Effector memory CD8-positive, alpha-beta T cell (primary cell): ENCODE results near the gene KIF2A.

Source experiments
- ATAC-seq: fragments of 150-1000 bp; cut with Tn5 transposase; replicated peaks from 2 replicates; pipeline ENCODE4 v1.10.0; 2021; ENCODE audit warnings: mild to moderate bottlenecking, moderate library complexity
- DNase-seq, 3 experiments: peaks; one replicate each; pipeline ENCODE4 v3.0.0; 2021
- H3K27ac Mint-ChIP-seq, 2 donors: one replicate each; pipeline ENCODE4 v1.8.0; 2022; ENCODE audit warnings: mild to moderate bottlenecking in 2 of 2, mixed read lengths in 2 of 2, moderate library complexity in 2 of 2
- H3K27me3 Mint-ChIP-seq, 2 donors: one replicate each; pipeline ENCODE4 v1.8.0; 2022; ENCODE audit warnings: mixed read lengths in 2 of 2
- H3K36me3 Mint-ChIP-seq: one replicate; pipeline ENCODE4 v1.8.0; 2022; ENCODE audit warnings: mild to moderate bottlenecking, moderate library complexity, mixed read lengths; ENCODE audit not compliant: insufficient read depth
- H3K4me1 Mint-ChIP-seq, 2 donors: one replicate each; pipeline ENCODE4 v1.8.0; 2022; ENCODE audit warnings: low read depth in 2 of 2, mixed read lengths in 2 of 2
- H3K4me3 Mint-ChIP-seq, 2 donors: one replicate each; pipeline ENCODE4 v1.8.0; 2022; ENCODE audit warnings: mild to moderate bottlenecking in 2 of 2, mixed read lengths in 2 of 2, moderate library complexity in 2 of 2
- H3K9me3 Mint-ChIP-seq, 2 donors: one replicate each; pipeline ENCODE4 v1.8.0; 2022; ENCODE audit warnings: mixed read lengths in 2 of 2

The KIF2A gene

DNA sequence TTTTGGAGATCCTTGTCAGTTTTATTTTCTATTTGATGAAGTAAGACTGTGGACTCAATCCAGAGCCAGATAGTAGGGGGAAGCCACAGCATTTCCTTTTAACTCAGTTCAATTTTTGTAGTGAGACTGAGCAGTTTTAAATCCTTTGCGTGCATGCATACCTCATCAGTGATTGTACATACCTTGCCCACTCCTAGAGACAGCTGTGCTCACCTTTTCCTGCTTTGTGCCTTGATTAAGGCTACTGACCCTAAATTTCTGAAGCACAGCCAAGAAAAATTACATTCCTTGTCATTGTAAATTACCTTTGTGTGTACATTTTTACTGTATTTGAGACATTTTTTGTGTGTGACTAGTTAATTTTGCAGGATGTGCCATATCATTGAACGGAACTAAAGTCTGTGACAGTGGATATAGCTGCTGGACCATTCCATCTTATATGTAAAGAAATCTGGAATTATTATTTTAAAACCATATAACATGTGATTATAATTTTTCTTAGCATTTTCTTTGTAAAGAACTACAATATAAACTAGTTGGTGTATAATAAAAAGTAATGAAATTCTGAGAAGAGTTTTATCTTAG is 79.9 kb downstream of the KIF2A start:
- no peaks in the 10 kb centered on the region for H3K9me3 Mint-ChIP-seq
- no peaks in the 10 kb centered on the region for H3K27me3 Mint-ChIP-seq
- H3K4me3 Mint-ChIP-seq, result no peak overlapping the region
- peaks cover 0 to 5% of the 10 kb centered on the region in 2 donors for H3K4me1 Mint-ChIP-seq
- peaks cover 87% of the 10 kb centered on the region for H3K36me3 Mint-ChIP-seq
- DNase-seq (no peak), ATAC-seq (no peak)
- H3K27ac Mint-ChIP-seq, result no peak overlapping the region

DNA sequence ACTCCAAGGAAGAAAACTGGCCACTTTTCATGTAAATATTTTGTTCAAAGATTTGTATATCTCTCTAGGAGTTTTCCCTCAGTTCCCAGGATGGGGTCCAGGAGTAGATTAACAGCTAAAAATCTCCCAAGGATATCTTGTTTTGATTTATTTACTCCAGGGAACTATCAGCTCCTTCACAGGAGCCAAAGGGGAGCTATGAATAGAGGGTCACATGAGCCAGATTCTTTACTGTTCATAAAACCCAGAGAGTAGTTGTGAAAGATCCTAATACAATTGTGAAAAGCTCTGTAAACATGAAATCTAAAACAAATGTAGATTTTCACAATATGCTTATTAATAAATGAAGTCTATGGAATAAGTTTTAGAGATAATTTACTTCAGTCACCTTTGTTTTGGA is 80.8 kb downstream of the KIF2A start:
- ATAC-seq, result no peak
- no peak for DNase-seq
- Mint-ChIP-seq H3K27ac (peak overlapping the region in 1 of 2 donors; percentile 81), H3K4me3 (no peak overlapping the region), H3K27me3 (no peaks in the 10 kb centered on the region), H3K9me3 (no peaks in the 10 kb centered on the region), H3K36me3 (peaks cover 77% of the 10 kb centered on the region), H3K4me1 (peaks cover 0 to 5% of the 10 kb centered on the region in 2 donors)

DNA sequence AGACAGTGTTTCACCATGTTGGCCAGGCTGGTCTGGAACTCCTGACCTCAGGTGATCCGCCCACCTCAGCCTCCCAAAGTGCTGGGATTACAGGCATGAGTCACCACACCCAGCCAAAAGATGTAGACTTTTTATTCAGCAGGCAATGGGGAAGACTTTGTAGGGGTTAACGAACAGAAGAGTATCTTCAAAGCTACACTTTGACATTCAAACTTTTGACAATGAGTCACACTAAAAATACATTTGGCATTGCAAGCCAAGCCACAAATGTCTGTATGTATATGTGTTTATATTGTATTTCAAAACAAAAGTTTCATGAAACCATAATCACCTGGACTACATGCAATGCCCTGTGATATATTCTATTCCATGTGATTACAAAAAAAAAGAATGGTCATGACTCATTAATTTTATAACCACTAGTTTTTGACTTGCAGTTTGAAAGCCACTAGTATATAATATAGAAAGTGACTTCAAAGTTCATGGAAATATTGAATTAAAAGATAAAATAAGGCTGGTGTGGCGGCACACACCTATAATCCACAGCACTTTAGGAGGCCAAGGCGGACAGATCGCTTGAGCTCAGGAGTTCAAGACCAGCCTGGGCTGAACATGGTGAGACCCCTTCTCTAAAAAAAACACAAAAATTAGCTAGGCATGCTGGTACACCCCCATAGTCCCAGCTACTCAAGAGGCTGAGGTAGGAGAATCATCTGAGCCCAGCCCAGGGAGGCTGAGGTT is 89.4 kb downstream of the KIF2A start:
- H3K27ac Mint-ChIP-seq, result peak overlapping the region; percentile 25 to 65
- no peaks in the 10 kb centered on the region for H3K27me3 Mint-ChIP-seq
- no peak overlapping the region for H3K4me3 Mint-ChIP-seq
- no peak for DNase-seq
- no peak for ATAC-seq
- peaks cover 52% of the 10 kb centered on the region for H3K36me3 Mint-ChIP-seq
- H3K4me1 Mint-ChIP-seq, result peaks cover 2 to 15% of the 10 kb centered on the region in 2 donors
- no peaks in the 10 kb centered on the region for H3K9me3 Mint-ChIP-seq

DNA sequence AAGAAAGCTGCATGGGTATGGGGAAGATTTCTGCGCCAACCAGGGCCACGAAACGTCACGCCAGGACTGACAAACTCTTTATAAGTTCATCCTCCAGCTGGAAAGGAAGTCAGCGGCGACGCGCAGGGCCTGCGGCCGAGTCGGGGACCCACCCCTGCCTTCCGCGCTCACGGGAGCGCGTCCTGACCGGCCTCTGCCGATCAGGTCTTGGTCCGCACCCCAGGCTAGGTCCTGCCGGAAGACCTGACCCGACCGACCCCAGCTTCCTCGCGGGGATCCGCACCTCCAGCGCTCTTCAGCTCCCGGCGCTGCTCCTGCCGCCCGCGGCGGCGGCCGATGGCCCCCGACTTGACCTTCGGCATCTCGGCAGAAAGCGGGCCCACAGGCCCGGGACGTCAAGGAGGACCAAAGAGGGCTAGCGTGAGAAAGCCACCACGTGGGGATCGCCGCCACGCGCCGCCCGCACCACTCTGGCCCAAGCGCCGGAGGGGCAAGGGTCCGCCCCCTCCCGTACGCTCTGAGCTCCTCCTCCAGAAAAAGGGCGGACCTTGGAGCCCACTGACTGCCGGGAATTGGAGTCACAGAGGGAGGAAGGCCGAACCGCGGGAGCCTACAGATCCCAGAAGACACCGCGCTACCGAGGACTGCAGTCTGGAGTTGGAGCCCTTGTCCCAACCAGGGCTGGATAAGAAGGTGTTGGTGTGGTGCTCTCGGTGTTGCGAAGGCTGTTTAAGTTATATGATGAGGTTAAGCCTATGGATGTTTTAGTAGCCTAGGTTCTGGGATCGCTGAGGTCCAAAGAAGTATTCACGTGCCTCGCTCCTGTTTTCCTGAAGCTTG is 97.6 kb downstream of the KIF2A start, which contains the start of gene DIMT1:
Gene DIMT1 (minus strand): TSS at position 495 of the 840 bp plus-strand sequence. CDS start 133 bp downstream, at position 362.
- DNase-seq, result peak; percentile 91 to 93 (median 91)
- Mint-ChIP-seq H3K27ac (peak within 1 kb of the TSS; percentile 95 to 96), H3K36me3 (peaks cover 39% of the 10 kb centered on the region), H3K4me1 (peaks cover 21 to 22% of the 10 kb centered on the region in 2 donors), H3K9me3 (no peaks in the 10 kb centered on the region), H3K27me3 (no peaks in the 10 kb centered on the region), H3K4me3 (peak within 1 kb of the TSS; percentile 96 to 98)
- peak; percentile 95 for ATAC-seq

DNA sequence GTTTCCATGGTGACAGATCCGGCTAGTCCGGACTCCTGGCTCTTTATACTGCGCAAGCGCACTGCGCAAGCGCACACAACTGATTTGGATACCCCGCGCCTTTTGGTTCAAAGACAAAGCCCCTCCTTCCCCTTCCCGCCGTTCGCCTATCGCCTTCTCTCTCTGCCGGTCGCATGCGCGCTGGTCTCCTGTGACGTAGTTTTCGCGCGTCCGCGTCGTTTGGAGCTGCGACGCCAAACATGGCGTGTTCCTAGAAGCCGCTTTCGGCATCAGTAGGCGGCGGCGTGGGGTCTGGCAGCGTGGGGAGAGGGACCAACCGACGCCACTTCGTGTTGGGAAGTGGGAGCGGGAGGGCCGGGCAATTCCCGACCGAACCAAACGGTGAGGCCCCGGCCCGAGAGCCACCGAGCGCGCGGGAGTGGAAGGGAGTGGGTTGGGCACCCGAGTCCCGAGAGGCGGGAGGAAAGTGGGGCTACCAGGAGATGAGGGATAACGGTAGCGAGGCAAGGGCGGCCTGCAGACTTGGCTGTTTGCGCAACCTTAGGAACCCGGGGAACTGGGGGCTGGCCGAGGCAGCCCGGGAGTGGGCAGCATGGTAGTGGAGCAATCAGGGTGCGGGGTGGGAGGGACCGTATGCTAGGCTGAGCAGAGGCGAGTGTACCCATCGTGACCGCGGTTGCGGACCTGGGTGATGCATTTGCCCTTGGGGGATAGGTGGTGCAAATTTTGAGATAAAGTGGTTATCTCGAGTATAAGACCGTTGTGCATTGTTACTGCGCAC is 106.7 kb downstream of the KIF2A start, which contains the start of gene IPO11:
Gene IPO11 (plus strand): TSS at position 215 of the 781 bp plus-strand sequence. CDS start 24,517 bp downstream, outside the sequence.
- no peaks in the 10 kb centered on the region for H3K27me3 Mint-ChIP-seq
- ATAC-seq (peak; percentile 91), DNase-seq (peak; percentile 99)
- H3K4me1 Mint-ChIP-seq, result peaks cover 8 to 13% of the 10 kb centered on the region in 2 donors
- peak within 1 kb of the TSS; percentile 96 for H3K27ac Mint-ChIP-seq
- H3K4me3 Mint-ChIP-seq, result peak within 1 kb of the TSS; percentile 82 to 95
- no peaks in the 10 kb centered on the region for H3K9me3 Mint-ChIP-seq
- peaks cover 15% of the 10 kb centered on the region for H3K36me3 Mint-ChIP-seq

DNA sequence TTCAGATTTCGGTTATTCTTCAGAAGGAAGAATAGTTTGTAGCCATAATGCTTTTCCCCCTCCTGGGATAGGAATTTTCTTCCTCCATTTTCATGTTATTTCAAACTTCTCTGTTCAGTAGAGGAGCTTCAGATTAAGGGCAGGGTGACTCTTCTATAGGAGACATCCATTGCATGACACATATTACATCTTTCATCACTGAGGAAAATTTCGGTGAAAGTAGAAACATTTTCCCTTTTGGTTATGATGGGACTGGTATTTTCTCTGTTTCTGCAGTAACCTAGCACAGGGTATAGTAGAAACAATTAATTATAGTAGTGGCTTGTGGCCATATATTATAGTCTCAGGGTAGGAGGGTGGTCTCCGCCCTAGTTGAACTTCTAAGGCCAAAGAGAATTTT is 107.7 kb downstream of the KIF2A start:
- Mint-ChIP-seq H3K36me3 (peaks cover 19% of the 10 kb centered on the region), H3K27me3 (no peaks in the 10 kb centered on the region), H3K4me1 (peaks cover 8 to 19% of the 10 kb centered on the region in 2 donors), H3K4me3 (peak overlapping the region; percentile 82 to 95), H3K9me3 (no peaks in the 10 kb centered on the region), H3K27ac (peak overlapping the region; percentile 96)
- ATAC-seq (no peak), DNase-seq (no peak)

DNA sequence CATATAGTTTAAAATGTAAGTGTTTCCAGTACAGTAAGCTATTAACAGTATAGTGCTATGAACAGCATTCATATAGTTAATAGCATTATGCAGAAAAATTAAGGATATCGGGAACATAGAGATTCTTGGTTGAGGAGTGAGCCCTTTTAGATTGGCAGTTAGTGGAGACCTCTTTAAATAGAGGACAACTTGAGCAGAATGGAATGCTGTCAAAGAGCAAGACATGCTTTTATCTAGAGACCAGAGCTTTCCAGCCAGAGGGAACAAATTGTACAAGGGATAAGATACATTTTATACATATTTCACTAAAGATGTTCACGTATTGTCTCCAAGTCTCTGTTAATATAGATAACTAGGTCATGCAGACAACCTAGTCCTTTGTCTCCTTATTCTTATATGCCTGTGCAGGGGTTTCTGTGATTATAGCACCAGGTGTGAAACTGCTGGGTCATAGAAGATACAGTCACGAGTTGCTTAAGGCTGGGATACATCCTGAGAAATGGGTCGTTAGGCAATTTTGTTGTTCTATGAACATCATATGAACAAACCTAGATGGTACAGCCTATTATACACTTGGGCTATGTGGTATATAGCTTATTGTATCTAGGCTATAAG is 112.6 kb downstream of the KIF2A start:
- H3K36me3 Mint-ChIP-seq, result peaks cover 14% of the 10 kb centered on the region
- DNase-seq, result no peak
- H3K9me3 Mint-ChIP-seq, result no peaks in the 10 kb centered on the region
- no peak for ATAC-seq
- peaks cover 1 to 22% of the 10 kb centered on the region in 2 donors for H3K4me1 Mint-ChIP-seq
- no peak overlapping the region for H3K27ac Mint-ChIP-seq
- no peak overlapping the region for H3K4me3 Mint-ChIP-seq
- no peaks in the 10 kb centered on the region for H3K27me3 Mint-ChIP-seq

DNA sequence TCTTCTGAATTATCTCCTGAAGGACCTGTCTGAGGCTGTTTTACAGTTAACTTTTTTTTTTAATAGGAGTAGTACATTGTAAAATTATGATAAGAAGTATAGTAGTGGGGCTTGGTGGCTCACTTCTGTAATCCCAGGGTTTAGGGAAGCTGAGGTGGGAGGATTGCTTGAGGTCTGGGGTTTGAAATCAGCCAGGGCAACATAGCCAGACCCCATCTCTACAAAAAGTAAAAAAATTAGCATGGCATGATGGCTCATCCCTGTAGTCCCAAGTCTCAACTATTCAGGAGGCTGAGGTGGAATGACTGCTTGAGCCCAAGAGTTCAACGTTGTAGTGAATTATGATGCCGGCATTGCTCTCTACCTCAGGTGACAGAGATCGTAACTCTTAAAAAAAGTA is 113.6 kb downstream of the KIF2A start:
- H3K36me3 Mint-ChIP-seq, result peaks cover 14% of the 10 kb centered on the region

DNA sequence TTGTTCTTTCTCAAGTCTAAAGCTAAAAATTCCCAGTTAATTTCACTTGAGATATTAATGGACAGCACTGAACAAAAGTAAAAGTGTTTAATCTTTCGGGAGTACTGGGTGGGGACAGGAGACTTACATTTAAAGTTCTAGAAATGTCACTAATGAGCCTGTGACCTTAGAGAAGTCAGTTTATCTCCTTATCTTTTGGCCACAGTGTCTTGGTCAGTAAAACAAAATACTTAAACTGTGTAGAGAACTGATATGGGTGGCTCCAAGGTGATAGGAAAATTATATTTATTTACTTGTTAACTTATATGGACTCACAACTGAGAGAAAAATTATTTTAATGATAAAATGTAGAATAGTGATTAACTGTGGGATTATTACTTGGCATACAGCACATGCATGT is 115.4 kb downstream of the KIF2A start:
- ATAC-seq (no peak), DNase-seq (no peak)
- Mint-ChIP-seq H3K36me3 (peaks cover 21% of the 10 kb centered on the region), H3K4me1 (peaks cover 0 to 26% of the 10 kb centered on the region in 2 donors), H3K9me3 (no peaks in the 10 kb centered on the region), H3K4me3 (no peak overlapping the region), H3K27ac (peak overlapping the region in 1 of 2 donors; percentile 75), H3K27me3 (no peaks in the 10 kb centered on the region)

More for the DNA sequence above, 113.6 kb downstream of the KIF2A start:
- ATAC-seq (no peak), DNase-seq (no peak)
- Mint-ChIP-seq H3K4me3 (no peak overlapping the region), H3K4me1 (peaks cover 0 to 22% of the 10 kb centered on the region in 2 donors), H3K9me3 (no peaks in the 10 kb centered on the region), H3K27ac (no peak overlapping the region), H3K27me3 (no peaks in the 10 kb centered on the region)

DNA sequence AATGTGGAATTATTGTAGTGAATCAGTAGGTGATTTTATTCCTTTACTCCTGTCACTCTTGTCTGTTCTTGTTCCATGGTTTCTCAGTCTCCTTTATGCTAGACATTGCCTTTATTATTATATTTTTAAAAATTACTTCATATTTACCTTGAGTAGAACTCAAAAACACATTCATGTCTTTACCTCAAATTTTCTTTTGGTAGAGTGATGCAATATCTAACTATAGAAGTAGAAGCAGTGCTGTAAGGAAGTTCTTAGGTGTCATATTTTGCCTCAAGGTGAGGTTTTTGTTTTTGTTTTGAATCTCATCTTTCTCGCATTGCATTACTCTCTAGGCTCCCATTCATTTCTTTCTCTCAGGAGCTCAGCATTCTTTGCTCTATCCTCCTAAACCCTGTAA is 118.8 kb downstream of the KIF2A start:
- ATAC-seq (no peak), DNase-seq (no peak)
- Mint-ChIP-seq H3K4me3 (no peak overlapping the region), H3K36me3 (peaks cover 12% of the 10 kb centered on the region), H3K27me3 (no peaks in the 10 kb centered on the region), H3K27ac (no peak overlapping the region), H3K4me1 (peaks cover 5 to 28% of the 10 kb centered on the region in 2 donors), H3K9me3 (no peaks in the 10 kb centered on the region)

DNA sequence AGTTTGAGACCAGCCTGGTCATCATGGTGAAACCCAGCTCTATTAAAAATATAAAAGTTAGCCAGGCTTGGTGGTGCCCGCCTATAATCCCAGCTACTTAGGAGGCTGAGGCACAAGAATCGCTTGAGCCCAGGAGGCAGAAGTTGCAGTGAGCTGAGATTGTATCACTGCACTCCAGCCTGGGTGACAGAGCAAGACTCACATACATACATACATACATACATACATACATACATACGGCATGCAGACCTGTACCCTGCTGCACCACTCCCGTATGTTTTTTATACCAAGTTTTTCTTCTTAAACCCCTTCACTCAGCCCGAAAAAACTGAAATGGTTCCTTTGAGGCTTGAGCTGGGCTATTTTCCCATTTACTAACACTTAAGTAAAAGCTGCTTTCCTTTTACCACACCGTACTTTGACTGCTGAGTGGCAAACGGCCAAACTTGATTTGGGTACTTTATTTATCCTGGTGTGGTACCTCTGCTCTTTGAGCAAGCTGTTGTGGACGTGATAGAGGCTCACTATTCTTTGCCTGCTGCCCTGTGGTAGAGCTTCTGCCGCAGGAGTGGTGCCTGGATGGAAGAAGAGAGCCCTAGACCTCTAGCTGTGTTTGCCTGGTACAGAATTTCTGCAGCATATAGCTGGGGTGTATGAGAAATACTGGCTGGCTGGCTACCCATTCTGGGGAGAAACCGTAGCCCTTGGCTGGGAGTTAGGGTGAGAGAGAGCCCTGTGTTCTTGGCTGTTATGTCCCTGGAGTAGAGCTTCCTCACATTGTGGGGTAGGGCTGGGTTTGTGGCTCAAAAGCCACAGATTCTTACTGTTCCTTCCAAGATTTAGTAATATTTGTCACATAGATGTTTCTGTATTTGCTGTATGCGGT is 126.0 kb downstream of the KIF2A start:
- H3K4me3 Mint-ChIP-seq, result no peak overlapping the region

More for the DNA sequence above, 126.0 kb downstream of the KIF2A start:
- Mint-ChIP-seq H3K9me3 (no peaks in the 10 kb centered on the region), H3K27me3 (no peaks in the 10 kb centered on the region), H3K36me3 (peaks cover 4% of the 10 kb centered on the region), H3K4me1 (peaks cover 17 to 27% of the 10 kb centered on the region in 2 donors), H3K27ac (peak overlapping the region in 1 of 2 donors; percentile 1)
- ATAC-seq, result no peak
- DNase-seq, result no peak
